ENCODE results near the gene C1QTNF8.

C1QTNF8 gene

DNA sequence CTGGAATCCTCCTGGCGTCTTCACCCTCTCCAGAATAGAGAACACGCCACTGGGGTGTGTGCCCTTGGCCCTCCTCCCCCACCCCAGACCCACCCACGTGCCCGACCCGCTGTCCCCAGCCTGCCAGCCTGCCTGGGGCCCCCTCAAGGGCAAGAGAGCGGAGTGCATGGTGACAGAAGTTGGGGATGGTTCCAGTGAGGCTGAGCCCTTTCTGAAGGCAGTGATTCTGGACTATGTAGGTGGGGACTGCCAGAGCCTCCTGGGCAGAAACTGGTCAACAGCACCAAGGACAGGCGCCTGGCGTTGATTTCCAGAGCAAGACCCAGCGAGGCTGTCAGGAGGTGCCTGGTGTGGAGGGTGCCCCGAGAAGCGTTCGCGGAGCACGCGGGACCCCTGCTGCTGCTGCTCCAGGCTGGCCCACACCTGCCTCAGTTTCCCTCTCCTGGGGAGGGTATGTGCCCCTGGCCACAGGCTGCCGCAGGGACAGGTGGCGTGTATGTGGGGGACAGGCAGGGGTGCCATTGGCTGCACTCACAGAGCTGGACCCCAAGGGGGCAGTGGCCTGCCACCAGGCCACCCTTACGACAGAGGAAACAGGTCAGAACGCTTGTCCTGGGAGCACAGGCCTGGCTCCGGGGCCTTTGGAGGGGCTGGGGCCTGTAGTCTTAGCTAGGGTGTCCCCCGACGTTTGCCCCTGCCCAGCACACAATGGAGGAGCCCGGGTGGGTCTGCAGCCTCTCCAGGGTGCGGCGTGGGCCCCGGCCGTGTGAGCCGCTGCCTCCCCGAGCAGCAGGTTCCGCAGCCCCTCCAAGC lies 22.3 kb downstream of the C1QTNF8 start:
- no peak for DNase-seq

DNA sequence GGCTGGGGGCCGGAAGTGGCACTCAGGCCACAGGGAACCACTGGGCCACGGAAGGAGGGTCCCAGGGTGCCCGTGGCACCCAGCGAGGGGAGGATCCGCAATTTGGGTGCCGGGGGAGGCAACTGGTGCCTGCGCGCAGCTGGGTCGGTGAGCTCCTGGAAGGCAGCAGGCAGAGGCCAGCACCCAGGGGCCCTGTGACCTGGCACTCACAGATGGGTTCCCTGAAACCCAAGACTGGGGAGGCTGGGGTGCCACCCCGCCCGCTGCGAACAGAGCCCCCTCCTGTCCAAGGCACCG lies 22.8 kb downstream of the C1QTNF8 start:
- no peak for DNase-seq

- DNase-seq: no peak
Measured at GRCh38 chr16:1072526-1073261, 23.4 kb downstream of the C1QTNF8 start, which contains the start of gene SSTR5. Gene SSTR5 (plus strand): TSS chr16:1072747. CDS start chr16:1078869, 6,122 bp downstream.

DNA sequence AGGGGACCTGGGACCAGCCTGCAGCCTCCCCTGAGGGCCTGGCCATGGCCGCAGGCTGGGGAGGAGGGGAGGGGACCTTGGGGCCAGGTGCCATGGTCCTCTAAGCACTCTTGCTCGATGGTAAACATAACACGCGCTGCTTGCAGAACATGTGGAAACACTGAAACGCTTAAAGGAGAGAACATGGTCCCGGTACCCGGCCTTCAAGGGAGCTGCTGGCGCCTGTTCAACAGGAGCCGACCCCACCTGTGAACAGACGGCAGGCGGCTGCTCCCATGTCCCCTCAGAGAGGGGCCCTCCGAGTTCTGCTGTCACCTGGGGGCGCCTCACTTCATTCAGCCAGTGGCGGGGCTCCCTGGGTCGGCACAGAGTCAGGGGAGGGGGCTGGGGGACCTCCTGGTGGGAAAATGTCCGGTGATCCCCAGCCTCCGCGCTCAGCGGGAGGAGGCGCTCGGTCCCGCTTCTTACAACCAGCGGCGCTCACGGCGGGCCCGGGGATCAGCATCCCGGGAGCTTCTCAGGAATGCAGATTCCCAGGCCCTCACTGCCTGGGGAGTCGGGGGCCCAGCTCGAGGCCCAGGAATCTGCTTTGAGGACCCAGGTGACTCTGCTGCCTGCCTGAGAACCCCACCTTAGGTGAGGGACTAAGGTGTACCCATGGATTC lies 24.4 kb downstream of the C1QTNF8 start:
- DNase-seq: no peak

DNA sequence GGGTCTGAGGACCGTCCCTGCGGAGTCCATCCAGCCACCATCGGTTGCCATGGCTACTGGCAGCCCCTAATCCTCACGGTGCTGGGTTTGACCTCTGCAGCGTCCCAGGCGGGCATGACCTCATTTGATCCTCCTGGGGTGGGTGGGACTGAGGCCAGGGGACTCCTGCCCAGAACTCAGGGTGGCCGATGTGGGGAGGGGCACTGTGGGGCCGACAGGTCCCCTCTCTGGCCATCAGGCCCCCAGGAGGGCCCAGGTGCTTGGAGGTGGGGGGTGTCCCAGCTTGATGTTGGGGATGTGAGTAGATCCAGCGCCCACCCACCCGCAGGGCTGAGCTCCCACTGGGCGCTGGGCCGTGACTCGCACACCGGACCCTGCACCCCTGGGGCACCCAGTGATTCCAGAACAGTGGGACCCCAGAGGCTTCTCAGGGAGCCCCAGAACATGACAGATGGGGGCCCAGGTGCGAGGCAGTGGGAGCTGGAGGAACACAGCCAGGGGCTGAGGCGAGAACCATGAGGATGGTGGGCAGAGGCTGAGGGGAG lies 25.1 kb downstream of the C1QTNF8 start:
- DNase-seq: no peak

DNA sequence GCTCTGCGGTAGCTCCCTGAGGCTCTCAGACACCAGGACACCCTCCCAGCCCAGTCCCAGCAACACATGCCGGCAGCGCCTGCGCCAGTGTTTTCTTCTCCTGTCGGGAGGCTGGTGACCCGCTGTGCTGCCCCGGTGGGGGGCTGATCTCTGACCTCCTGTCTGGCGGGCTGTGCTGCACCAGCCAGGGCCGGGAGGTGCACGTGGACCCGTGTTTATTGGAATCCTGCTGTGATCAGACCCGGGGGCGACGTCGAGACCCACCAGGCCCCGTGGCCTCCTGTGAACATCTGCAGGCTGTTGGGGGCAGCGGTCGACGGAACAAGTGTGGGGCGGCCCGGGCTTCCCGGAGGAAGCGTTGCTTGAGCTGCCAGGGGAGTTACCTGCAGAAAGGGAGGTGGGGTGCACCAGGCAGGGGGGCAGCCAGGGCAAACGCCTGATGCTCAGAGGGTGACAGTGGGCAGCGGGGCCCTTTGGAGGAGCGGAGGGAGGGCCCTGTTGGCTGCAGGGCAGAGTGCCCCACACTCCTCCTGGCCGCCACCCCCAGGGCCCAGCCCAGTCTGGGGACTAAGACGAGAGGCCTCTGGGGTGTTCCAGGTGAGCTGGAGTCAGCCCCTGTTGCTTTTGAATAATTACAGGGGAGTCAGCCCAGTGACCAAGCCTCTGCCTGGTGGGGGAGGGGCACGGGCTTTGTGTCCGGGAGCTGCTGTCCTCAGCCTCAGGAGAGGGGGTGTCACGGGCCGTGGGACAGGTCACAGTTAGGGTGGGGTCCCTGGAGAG lies 25.8 kb downstream of the C1QTNF8 start:
- DNase-seq: no peak

- DNase-seq: peak; percentile 37
Measured at GRCh38 chr16:1069154-1069553, 26.9 kb downstream of the C1QTNF8 start.

GRCh38 chr16:1068451-1068850 lies 27.6 kb downstream of the C1QTNF8 start:
- DNase-seq: no peak

GRCh38 chr16:1067629-1068028 lies 28.4 kb downstream of the C1QTNF8 start:
- DNase-seq: no peak

DNA sequence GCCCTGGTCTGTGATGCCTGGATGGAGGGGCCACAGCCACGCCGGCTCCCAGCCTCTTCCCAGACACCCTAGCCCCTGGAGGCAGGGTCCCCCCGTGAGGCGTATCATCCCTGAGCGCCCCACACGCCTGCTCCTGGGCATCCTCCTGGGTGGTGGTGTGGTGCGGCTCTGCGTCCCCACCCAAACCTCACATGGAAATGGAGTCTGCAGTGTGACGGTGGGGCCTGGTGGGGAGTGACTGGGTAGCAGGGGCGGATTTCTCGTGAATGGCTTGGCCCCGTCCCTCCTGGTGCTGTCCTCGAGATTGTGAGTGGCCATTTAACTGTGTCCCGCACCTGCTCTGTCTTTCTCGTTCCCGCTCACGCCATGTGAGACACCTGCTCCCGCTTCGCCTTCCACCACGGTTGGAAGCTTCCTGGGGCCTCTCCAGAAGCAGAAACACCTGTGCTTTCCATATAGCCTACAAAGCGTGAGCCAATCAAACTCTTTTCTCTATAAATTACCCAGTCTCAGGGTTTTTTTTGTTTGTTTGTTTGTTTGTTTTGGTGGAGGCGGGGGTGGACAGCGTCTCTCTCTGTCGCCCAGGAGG lies 29.4 kb downstream of the C1QTNF8 start:
- DNase-seq: no peak

DNA sequence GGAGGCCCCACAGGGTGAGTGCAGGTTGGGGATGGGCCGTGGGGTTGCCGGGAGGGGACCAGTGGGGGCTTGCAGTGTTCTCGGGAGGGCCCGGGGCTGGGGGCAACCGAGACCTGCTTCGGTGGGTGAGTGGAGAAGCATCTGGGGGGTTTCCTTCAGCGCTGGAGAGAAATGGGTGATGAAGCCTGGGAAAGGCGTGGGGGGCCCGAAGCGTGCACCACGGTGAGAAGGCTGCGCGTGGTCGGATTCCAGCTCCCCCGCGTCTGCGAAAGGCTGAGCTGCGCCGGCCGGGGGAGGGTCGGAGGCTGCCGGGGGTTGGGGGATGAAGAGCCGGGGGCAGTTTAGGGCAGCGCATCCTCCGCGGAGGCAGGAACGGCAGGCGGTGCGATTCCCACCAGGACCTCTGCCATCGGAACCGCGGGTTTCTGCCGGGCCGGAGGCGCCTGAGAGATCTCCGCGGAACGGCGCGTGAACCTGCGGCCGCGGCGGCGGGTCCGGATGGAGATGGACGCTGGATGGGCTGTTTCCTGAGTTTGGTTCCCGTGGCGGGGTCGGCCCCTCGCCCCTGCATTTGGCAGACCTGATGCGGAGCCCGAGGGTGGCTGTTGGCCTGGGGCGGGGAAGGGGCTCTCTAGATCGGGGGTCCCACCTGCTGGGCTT lies 30.4 kb downstream of the C1QTNF8 start:
- DNase-seq: no peak

GRCh38 chr16:1063728-1064127 lies 32.3 kb downstream of the C1QTNF8 start:
- DNase-seq: no peak

GRCh38 chr16:1062895-1063294 lies 33.1 kb downstream of the C1QTNF8 start:
- no peak for DNase-seq

DNA sequence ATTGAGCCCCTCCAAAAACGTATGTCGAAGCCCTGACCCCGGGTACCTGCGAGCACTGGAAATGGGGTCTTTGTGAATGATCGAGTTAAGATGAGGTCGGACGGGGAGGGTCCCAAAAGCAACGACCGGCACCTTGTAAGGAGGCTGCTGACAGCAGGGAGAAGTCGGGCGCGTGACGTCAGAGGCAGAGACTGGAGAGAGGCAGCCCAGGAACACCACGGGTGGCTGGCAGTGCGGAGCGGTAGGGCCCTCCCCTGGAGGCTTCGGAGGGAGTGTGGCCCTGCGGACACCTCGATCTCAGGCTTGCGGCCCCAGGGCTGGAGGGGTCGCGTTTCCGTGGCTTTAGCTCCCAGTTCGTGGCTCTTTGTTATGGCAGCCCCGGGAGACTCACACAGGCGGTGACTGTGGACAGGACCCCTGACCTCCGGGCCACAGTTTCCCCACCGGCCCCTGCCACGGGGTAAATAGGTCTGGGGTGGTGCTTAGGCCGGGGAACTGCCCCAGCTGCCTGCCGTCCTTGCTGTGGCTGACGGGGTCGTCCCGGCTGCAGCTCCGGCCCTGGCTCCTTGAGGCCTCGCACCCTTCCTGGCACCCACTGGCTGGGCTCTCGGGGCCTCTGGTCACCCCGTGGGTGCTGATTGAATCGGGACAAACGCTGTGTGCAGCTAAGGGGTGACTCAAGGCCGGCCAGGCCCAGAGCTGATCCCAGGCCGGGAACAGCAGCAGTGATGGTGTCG lies 34.1 kb downstream of the C1QTNF8 start:
- DNase-seq: no peak

DNA sequence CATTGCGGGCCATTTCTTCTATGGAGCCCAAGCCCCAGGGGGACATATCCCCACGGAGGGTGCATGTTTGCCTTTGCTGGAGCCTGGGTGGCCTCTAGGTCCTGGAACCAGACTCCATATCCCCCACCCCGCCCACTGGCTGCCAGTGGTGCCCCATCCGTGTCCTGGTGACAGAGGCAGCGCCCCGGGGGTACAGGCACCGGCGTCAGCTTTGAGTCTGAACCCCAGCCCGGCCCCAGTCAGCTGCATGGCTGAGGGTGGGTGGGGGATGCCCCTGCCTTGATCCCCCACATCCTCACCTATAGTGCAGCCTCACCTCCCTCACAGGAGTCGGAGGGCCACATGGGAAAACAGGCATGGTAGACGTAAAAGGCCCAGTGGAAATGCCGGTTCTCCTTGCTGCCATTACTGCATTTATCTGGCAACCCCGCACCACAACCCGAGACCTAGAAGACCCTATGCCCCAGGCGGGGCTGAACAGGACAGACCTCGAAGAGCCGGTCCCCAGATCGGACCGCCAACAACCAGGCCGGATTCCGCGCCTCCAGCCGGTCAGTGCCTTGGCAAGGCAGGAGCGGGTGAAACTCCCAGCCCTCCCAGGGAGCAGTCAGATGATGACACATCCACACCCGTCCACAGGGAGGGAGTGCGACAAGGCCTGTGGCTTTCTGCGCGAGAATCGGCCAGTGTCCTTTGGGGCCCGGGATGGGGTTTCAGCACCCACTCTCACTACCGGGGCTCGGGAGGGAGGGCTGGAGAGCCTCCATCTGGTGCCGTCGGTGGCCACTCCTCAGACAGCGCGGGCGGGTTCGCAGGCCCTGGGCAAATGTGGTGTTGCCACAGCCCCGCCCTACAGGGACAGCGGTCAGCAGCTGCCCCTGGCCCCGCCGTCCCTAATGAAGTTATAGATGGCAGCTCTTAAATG lies 35.4 kb downstream of the C1QTNF8 start:
- DNase-seq: no peak

- no peak for DNase-seq
Measured at GRCh38 chr16:1059310-1059709, 36.7 kb downstream of the C1QTNF8 start.

GRCh38 chr16:1058216-1058615 lies 37.8 kb downstream of the C1QTNF8 start:
- DNase-seq: no peak

GRCh38 chr16:1057252-1057932 lies 38.7 kb downstream of the C1QTNF8 start:
- peak; percentile 80 for DNase-seq

DNA sequence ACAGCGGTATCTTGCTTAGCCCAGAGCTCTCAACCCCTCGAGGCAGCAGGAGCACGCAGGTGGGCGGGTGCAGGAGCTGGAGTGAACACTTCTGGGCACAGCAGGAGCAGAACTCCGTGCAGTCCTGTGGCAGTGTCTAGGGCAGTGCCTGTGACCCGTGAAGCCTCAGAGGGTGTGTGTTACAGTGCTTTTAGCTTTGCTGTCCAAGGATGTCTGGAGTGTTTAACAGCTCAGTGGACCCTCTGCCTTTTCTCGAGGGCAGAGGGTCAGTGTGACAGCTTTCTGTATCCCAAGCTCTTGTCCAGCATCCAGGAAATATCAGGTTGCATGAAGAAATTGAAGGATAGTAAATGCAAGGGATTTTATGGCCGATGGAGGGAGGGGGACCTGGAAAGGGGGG lies 39.8 kb downstream of the C1QTNF8 start:
- no peak for DNase-seq
